H1 (cell line): ENCODE measurements around the gene SURF2. TPM values are rescaled to one million over a fixed set of nuclear protein-coding genes. Genes with fewer than 3 reads are reported as not detected.

Experiments
- CTCF ChIA-PET: fragments of 300-600 bp; sonication (Branson Sonifier 250); formaldehyde crosslinking; loops from one replicate; lab custom pipeline; 2021; ENCODE audit not compliant: partially characterized antibody; lab: Charles Lee
- POLR2A ChIA-PET: fragments of 300-600 bp; sonication (Branson Sonifier 250); formaldehyde crosslinking; loops from one replicate; lab custom pipeline; 2021; ENCODE audit warnings: inconsistent platforms; ENCODE audit not compliant: partially characterized antibody; lab: Charles Lee
- DNase-seq, 2 experiments: peaks; one replicate each; pipeline versions ENCODE4 v3.0.0 to v3.0.0-alpha.2; 2010 to 2022; ENCODE audit warnings: low spot score in 2 of 2, low read depth in 1 of 2, mixed read lengths in 1 of 2
- FAIRE-seq: peaks from 2 replicates; lab custom pipeline; 2011; peaks lifted over from hg19 to GRCh38; lab: Jason Lieb, UNC
- H2AFZ ChIP-seq: 2 replicates; pipeline ENCODE4 v1.8.1; 2012; ENCODE audit warnings: low read length, inconsistent platforms
- H2AK5ac ChIP-seq: 2 replicates; pipeline ENCODE4 v1.6.1; 2013; ENCODE audit warnings: low read depth, low read length
- H2BK120ac ChIP-seq: replicated peaks from 2 replicates; pipeline ENCODE3; 2013; ENCODE audit warnings: low read depth, low read length, inconsistent platforms
- H2BK12ac ChIP-seq: 2 replicates; pipeline ENCODE4 v1.6.1; 2013; ENCODE audit warnings: low read depth, low read length
- H2BK15ac ChIP-seq: 2 replicates; pipeline ENCODE4 v1.6.1; 2013; ENCODE audit warnings: low read length
- H2BK20ac ChIP-seq: 2 replicates; pipeline ENCODE4 v1.6.1; 2013; ENCODE audit warnings: low read length
- H2BK5ac ChIP-seq: 2 replicates; pipeline ENCODE4 v1.6.1; 2013; ENCODE audit warnings: low read depth, low read length
- H3K14ac ChIP-seq: 2 replicates; pipeline ENCODE4 v1.6.1; 2013; ENCODE audit warnings: inconsistent platforms; ENCODE audit not compliant: insufficient read length
- H3K18ac ChIP-seq: 2 replicates; pipeline ENCODE4 v1.6.1; 2013; ENCODE audit warnings: low read length; ENCODE audit errors: extremely low read depth
- H3K23ac ChIP-seq: 2 replicates; pipeline ENCODE4 v1.6.1; 2013; ENCODE audit warnings: inconsistent platforms; ENCODE audit not compliant: insufficient read length
- H3K23me2 ChIP-seq: 2 replicates; pipeline ENCODE4 v1.6.1; 2013; ENCODE audit warnings: low read depth, low read length
- H3K27ac ChIP-seq: 2 replicates; pipeline ENCODE4 v1.6.1; 2011; ENCODE audit warnings: low read depth, low read length, inconsistent platforms
- H3K27me3 ChIP-seq, 4 experiments: replicated peaks in 1 of 4; 1 replicate in 1 of 4; 2 replicates in 3 of 4; pipeline versions ENCODE4 v1.6.1 to v1.8.1; 2011 to 2013; ENCODE audit warnings: low read length in 3 of 4, mild to moderate bottlenecking in 3 of 4, inconsistent platforms in 2 of 4, mixed read lengths in 2 of 4, moderate library complexity in 1 of 4; ENCODE audit not compliant: control insufficient read depth in 3 of 4, insufficient read depth in 3 of 4; ENCODE audit errors: extremely low read depth in 1 of 4
- H3K36me3 ChIP-seq, 4 experiments: 2 replicates each; pipeline versions ENCODE4 v1.6.1 to v1.8.1; 2011 to 2013; ENCODE audit warnings: mild to moderate bottlenecking in 4 of 4, low read length in 3 of 4, moderate library complexity in 2 of 4, control low read depth in 1 of 4, inconsistent platforms in 1 of 4; ENCODE audit not compliant: insufficient read depth in 4 of 4, control insufficient read depth in 2 of 4
- H3K4ac ChIP-seq: replicated peaks from 2 replicates; pipeline ENCODE3; 2013; ENCODE audit warnings: low read length, low read depth, mixed read lengths, inconsistent platforms; ENCODE audit not compliant: insufficient read length
- H3K4me1 ChIP-seq, 4 experiments: replicated peaks in 1 of 4; 1 replicate in 1 of 4; 2 replicates in 3 of 4; pipeline versions ENCODE4 v1.6.1 to v1.8.1; 2011 to 2013; ENCODE audit warnings: low read length in 3 of 4, inconsistent platforms in 2 of 4, mixed read lengths in 1 of 4; ENCODE audit not compliant: insufficient read depth in 4 of 4, control insufficient read depth in 3 of 4
- H3K4me2 ChIP-seq, 2 experiments: 2 replicates each; pipeline versions ENCODE4 v1.6.1 to v1.8.1; 2011 to 2013; ENCODE audit warnings: low read depth in 2 of 2, low read length in 2 of 2, control low read depth in 1 of 2, inconsistent platforms in 1 of 2, mild to moderate bottlenecking in 1 of 2; ENCODE audit not compliant: insufficient read depth in 1 of 2
- H3K4me3 ChIP-seq, 4 experiments: fragments of 200-600, 300-600 bp in 1 of 4; sonication (generic), shearing (Covaris generic), sonication (Bioruptor Twin) in 1 of 4; 2 replicates each; pipeline versions ENCODE4 v1.5.1 to v1.8.1; 2011 to 2016; ENCODE audit warnings: low read length in 4 of 4, low read depth in 3 of 4, control low read depth in 2 of 4, inconsistent platforms in 2 of 4, mild to moderate bottlenecking in 2 of 4, mixed read lengths in 1 of 4, moderate library complexity in 1 of 4; ENCODE audit not compliant: insufficient read depth in 2 of 4; ENCODE audit errors: extremely low read depth in 1 of 4
- H3K56ac ChIP-seq: replicated peaks from 2 replicates; pipeline ENCODE3; 2013; ENCODE audit warnings: low read depth, mild to moderate bottlenecking, mixed read lengths, low read length, inconsistent platforms; ENCODE audit not compliant: insufficient read length
- H3K79me1 ChIP-seq: 2 replicates; pipeline ENCODE4 v1.6.1; 2013; ENCODE audit warnings: low read depth, low read length, control low read depth
- H3K79me2 ChIP-seq, 2 experiments: 2 replicates each; pipeline versions ENCODE4 v1.6.1 to v1.8.1; 2012 to 2013; ENCODE audit warnings: low read length in 2 of 2, mild to moderate bottlenecking in 2 of 2, inconsistent platforms in 1 of 2; ENCODE audit not compliant: insufficient read depth in 2 of 2, control insufficient read depth in 1 of 2
- H3K9ac ChIP-seq, 4 experiments: replicated peaks in 1 of 4; 1 replicate in 1 of 4; 2 replicates in 3 of 4; pipeline versions ENCODE4 v1.6.1 to v1.8.1; 2011 to 2013; ENCODE audit warnings: low read depth in 3 of 4, low read length in 3 of 4, control low read depth in 2 of 4, mild to moderate bottlenecking in 2 of 4, moderate library complexity in 2 of 4, inconsistent platforms in 1 of 4; ENCODE audit errors: extremely low read depth in 1 of 4
- H3K9me3 ChIP-seq, 2 experiments: 2 replicates each; pipeline versions ENCODE4 v1.6.1 to v1.8.1; 2012 to 2013; ENCODE audit warnings: mild to moderate bottlenecking in 2 of 2, moderate library complexity in 2 of 2, control low read depth in 1 of 2, inconsistent platforms in 1 of 2, low read depth in 1 of 2, low read length in 1 of 2, mixed read lengths in 1 of 2; ENCODE audit not compliant: insufficient read depth in 2 of 2
- H4K20me1 ChIP-seq, 2 experiments: replicated peaks in 1 of 2; 2 replicates each; pipeline versions ENCODE3 to v1.8.1; 2011 to 2013; ENCODE audit warnings: inconsistent platforms in 2 of 2, low read length in 2 of 2, mild to moderate bottlenecking in 1 of 2; ENCODE audit not compliant: insufficient read depth in 2 of 2, control insufficient read depth in 1 of 2
- H4K5ac ChIP-seq: 2 replicates; pipeline ENCODE4 v1.6.1; 2013; ENCODE audit warnings: low read length, low read depth, mixed read lengths, inconsistent platforms; ENCODE audit not compliant: insufficient read length
- H4K8ac ChIP-seq: 2 replicates; pipeline ENCODE4 v1.8.0; 2013; ENCODE audit warnings: mild to moderate bottlenecking, moderate library complexity, low read length, inconsistent platforms; ENCODE audit not compliant: insufficient read depth; ENCODE audit errors: extremely low read depth
- H4K91ac ChIP-seq: replicated peaks from 2 replicates; pipeline ENCODE3; 2013; ENCODE audit warnings: low read length, mixed read lengths, inconsistent platforms; ENCODE audit not compliant: insufficient read length
- BCL11A ChIP-seq, 2 experiments: IDR thresholded peaks; one replicate each; pipeline ENCODE4 v1.6.1; 2011; ENCODE audit warnings: low read depth in 2 of 2, low read length in 2 of 2, mild to moderate bottlenecking in 2 of 2
- E2F6 ChIP-seq: IDR thresholded peaks from 2 replicates; pipeline ENCODE4 v1.6.1; 2012; ENCODE audit warnings: inconsistent platforms
- HDAC2 ChIP-seq, 2 experiments: fragments of 300-600 bp in 1 of 2; sonication (generic) in 1 of 2; IDR thresholded peaks; 2 replicates each; pipeline ENCODE4 v1.6.1; 2011 to 2012; ENCODE audit warnings: low read depth in 2 of 2, low read length in 2 of 2, mild to moderate bottlenecking in 2 of 2, moderate library complexity in 2 of 2, borderline replicate concordance in 1 of 2, inconsistent platforms in 1 of 2
- JUN ChIP-seq: IDR thresholded peaks from 2 replicates; pipeline ENCODE4 v1.6.1; 2011; ENCODE audit warnings: low read depth, mild to moderate bottlenecking, improper control_type of control experiment, low read length
- SUZ12 ChIP-seq: fragments of 200-600 bp; sonication (generic); IDR thresholded peaks from 2 replicates; pipeline ENCODE4 v1.6.1; 2012; ENCODE audit warnings: mild to moderate bottlenecking, inconsistent platforms, low read length, moderate library complexity, mixed read lengths
- TBP ChIP-seq: IDR thresholded peaks from 2 replicates; pipeline ENCODE4 v1.6.1; 2011; ENCODE audit warnings: low read depth, low read length, improper control_type of control experiment
- WGBS, 2 experiments: shearing (Covaris generic) in 1 of 2; methylation state at CpG; one replicate each; pipeline versions ENCODE4 v1.1.6 to v1.1.7; 2013 to 2015; ENCODE audit warnings: low lambda C conversion rate in 2 of 2, mixed read lengths in 2 of 2, inconsistent platforms in 1 of 2, low coverage in 1 of 2, missing lambda C conversion rate in 1 of 2; ENCODE audit not compliant: insufficient replicate concordance in 2 of 2, insufficient coverage in 1 of 2, insufficient read length in 1 of 2; ENCODE audit errors: extremely low coverage in 1 of 2, missing lambda C conversion rate in 1 of 2; 5-methylcytosine and 5-hydroxymethylcytosine counted together
- polyA plus RNA-seq, 7 experiments: library from polyadenylated mRNA; depleted of rRNA in 3 of 7; stranded (reverse) in 5 of 7; unstranded in 2 of 7; fragments of >200 nt in 5 of 7; fragments of 200-250 nt in 2 of 7; gene quantifications; 1 replicate in 5 of 7; 2 replicates in 1 of 7; 4 replicates in 1 of 7; pipeline versions ENCODE4 v1.2.1 to v1.2.3, GENCODE V29; 2011 to 2013; ENCODE audit warnings: missing spikeins in 2 of 7, mixed read lengths in 2 of 7
- total RNA-seq: library from RNA; stranded (reverse); fragmentation: NEBNext Ultra II Directional; extraction: Animal tissue kit (Norgen Biotek cat#: 25700); gene quantifications from 2 replicates; pipeline ENCODE4 v1.2.1, GENCODE V29; 2021

Gene SURF2
- total and polyA plus RNA-seq, 2 of the 8 experiments (the other 6 are each of a cell fraction or from before 2014, with no cell fraction given) = 36.6 to 37.7 TPM

- H3K27ac ChIP-seq = no peak overlapping the region
- peak overlapping the region; percentile 41; the same call in 1 of the 2 replicates for H2BK5ac ChIP-seq
- no peak overlapping the region for H2BK20ac ChIP-seq
- TF ChIP-seq TBP (no peak), JUN (no peak), BCL11A (IDR thresholded peaks at IDR 0.05; ENCODE audit: low read depth in 2 of 2, low read length in 2 of 2) (no peak), E2F6 (no peak), SUZ12 (no peak), HDAC2 (IDR thresholded peaks at IDR 0.05; ENCODE audit: borderline replicate concordance in 1 of 2, low read depth in 2 of 2, low read length in 2 of 2) (no peak)
- no peak overlapping the region for H3K4me3 ChIP-seq
- H3K79me2 ChIP-seq = peaks cover 16 to 64% of the 10 kb centered on the region in 2 experiments; a peak in 3 of 4 replicates
- H3K14ac ChIP-seq = no peak overlapping the region
- ChIA-PET CTCF (interaction anchor here (0.9 to 10.1 kb wide), 6 partner anchors 10 to 41 kb away, joined by 3 to 90 read pairs (median 4); partner anchors contain the start of genes SURF1 and SURF2), POLR2A (interaction anchor here (1.0 to 19.9 kb wide), 4 partner anchors 12 to 33 kb away, joined by 3 to 461 read pairs (median 3); partner anchors contain the start of genes MED22, RPL7A, SURF1 and SURF2)
- H4K8ac ChIP-seq = no peak overlapping the region
- FAIRE-seq (no peak), DNase-seq (no peak)
- no peak overlapping the region for H3K56ac ChIP-seq
- peaks cover 38% of the 10 kb centered on the region for H3K79me1 ChIP-seq
- 93% methylated on average over 10 of the region's 10 CpGs; no CpG with 5 or more reads in 1 of the 2 experiments for WGBS, 2 experiments
- H3K4me2 ChIP-seq = no peak overlapping the region
- H2BK15ac ChIP-seq = no peak overlapping the region
- H3K18ac ChIP-seq = no peak overlapping the region
- no peak overlapping the region for H3K4ac ChIP-seq
- H2AFZ ChIP-seq = no peak overlapping the region
- no peak overlapping the region for H2BK12ac ChIP-seq
- H3K27me3 ChIP-seq = no peaks in the 10 kb centered on the region
- peaks cover 43 to 61% of the 10 kb centered on the region in 2 experiments for H4K20me1 ChIP-seq
- no peaks in the 10 kb centered on the region for H3K9me3 ChIP-seq
- H4K91ac ChIP-seq = no peak overlapping the region
- H3K36me3 ChIP-seq = peaks cover 13 to 45% (median 37%) of the 10 kb centered on the region in 4 experiments
- no peak overlapping the region for H2AK5ac ChIP-seq
- no peak overlapping the region for H2BK120ac ChIP-seq
- H3K4me1 ChIP-seq = no peaks in the 10 kb centered on the region; a peak in 1 of 7 replicates
- no peaks in the 10 kb centered on the region for H3K23me2 ChIP-seq
- no peak overlapping the region for H3K9ac ChIP-seq
- H4K5ac ChIP-seq = no peak overlapping the region
- no peak overlapping the region for H3K23ac ChIP-seq
Measured at GRCh38 chr9:133367778-133368177, 11.4 kb downstream of the SURF2 start.
